Chondrocyte (in vitro differentiated cells): ENCODE measurements around the gene PSMB2. TPM values are rescaled to one million over a fixed set of nuclear protein-coding genes. Genes with fewer than 3 reads are reported as not detected.

Source experiments
- DNase-seq: peaks from one replicate; pipeline ENCODE4 v3.0.0; 2021; ENCODE audit warnings: mixed read lengths, low spot score
- H3K27ac Mint-ChIP-seq: one replicate; pipeline ENCODE4 v1.8.0; 2021; ENCODE audit warnings: mild to moderate bottlenecking, moderate library complexity, mixed read lengths; ENCODE audit not compliant: unreplicated experiment
- H3K27me3 Mint-ChIP-seq: 2 replicates; pipeline ENCODE4 v1.8.0; 2021; ENCODE audit warnings: low read depth, mixed read lengths
- H3K36me3 Mint-ChIP-seq: 2 replicates; pipeline ENCODE4 v1.8.0; 2021; ENCODE audit warnings: low read depth, mixed read lengths
- H3K4me1 Mint-ChIP-seq: 2 replicates; pipeline ENCODE4 v1.8.0; 2021; ENCODE audit warnings: low read depth, mild to moderate bottlenecking, mixed read lengths
- H3K4me3 Mint-ChIP-seq: one replicate; pipeline ENCODE4 v1.8.0; 2021; ENCODE audit warnings: mild to moderate bottlenecking, moderate library complexity, mixed read lengths; ENCODE audit not compliant: unreplicated experiment
- H3K9me3 Mint-ChIP-seq: 2 replicates; pipeline ENCODE4 v1.8.0; 2021; ENCODE audit warnings: low read depth, mixed read lengths
- total RNA-seq: library from RNA; stranded (reverse); gene quantifications from 3 replicates; pipeline ENCODE4 v1.2.1, GENCODE V29; 2021
- TF ChIP-seq, protein P1 (sequence below): fragments of 200-600 bp; sonication (generic); IDR thresholded peaks from 2 replicates; pipeline ENCODE4 v1.5.0; 2021; ENCODE audit warnings: antibody characterized with exemption, mild to moderate bottlenecking, moderate library complexity

PSMB2 gene
- total RNA-seq, 1 donor from 2014 or later, result 58.9 TPM

DNA sequence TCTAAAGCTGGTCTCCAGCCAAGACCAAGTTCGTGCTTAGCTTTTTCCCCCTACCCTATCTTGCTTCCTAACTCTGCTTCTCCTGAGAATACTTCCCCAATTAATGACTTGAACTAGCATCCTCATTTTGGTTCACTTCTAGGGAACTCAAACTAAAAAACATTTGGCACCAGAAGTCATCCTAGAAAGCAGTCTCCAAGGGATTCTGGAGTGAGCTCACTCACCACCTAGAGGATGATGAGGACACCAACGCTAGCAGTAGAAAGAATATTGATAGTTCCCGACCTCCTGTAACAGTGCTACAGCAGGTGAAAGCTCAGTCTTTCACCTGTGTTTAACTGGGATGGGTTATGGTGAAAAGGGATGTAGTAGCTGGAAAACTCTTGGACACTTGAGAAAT lies 4.7 kb upstream of the PSMB2 start:
- H3K9me3 Mint-ChIP-seq, result no peaks in the 10 kb centered on the region
- no peak for DNase-seq
- H3K36me3 Mint-ChIP-seq, result peaks cover 5% of the 10 kb centered on the region
- H3K4me3 Mint-ChIP-seq, result no peak overlapping the region
- peaks cover 37% of the 10 kb centered on the region for H3K27me3 Mint-ChIP-seq
- TF ChIP-seq, protein P1, sequence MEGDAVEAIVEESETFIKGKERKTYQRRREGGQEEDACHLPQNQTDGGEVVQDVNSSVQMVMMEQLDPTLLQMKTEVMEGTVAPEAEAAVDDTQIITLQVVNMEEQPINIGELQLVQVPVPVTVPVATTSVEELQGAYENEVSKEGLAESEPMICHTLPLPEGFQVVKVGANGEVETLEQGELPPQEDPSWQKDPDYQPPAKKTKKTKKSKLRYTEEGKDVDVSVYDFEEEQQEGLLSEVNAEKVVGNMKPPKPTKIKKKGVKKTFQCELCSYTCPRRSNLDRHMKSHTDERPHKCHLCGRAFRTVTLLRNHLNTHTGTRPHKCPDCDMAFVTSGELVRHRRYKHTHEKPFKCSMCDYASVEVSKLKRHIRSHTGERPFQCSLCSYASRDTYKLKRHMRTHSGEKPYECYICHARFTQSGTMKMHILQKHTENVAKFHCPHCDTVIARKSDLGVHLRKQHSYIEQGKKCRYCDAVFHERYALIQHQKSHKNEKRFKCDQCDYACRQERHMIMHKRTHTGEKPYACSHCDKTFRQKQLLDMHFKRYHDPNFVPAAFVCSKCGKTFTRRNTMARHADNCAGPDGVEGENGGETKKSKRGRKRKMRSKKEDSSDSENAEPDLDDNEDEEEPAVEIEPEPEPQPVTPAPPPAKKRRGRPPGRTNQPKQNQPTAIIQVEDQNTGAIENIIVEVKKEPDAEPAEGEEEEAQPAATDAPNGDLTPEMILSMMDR, result peak; percentile 19
- H3K4me1 Mint-ChIP-seq, result peaks cover 8% of the 10 kb centered on the region
- no peak overlapping the region for H3K27ac Mint-ChIP-seq

DNA sequence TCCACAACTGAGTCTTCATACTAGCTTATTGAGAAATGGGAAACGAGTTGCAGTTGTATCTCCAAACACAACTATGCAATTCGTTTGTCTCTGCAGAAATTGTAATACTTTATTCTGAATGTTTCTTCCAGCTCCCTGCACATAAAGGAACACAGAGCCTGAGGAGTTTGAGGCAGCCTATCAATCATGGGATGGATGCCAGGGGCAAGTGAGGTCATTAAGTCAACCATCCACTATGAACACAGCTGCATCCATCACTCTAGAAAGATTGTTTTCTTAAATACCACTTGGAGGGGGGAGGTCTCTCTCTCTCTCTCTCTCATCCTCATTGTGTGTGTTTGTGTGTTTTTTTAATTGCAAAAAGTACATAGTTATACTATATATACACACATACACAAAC lies 2.9 kb upstream of the PSMB2 start:
- peaks cover 5% of the 10 kb centered on the region for H3K36me3 Mint-ChIP-seq

DNA sequence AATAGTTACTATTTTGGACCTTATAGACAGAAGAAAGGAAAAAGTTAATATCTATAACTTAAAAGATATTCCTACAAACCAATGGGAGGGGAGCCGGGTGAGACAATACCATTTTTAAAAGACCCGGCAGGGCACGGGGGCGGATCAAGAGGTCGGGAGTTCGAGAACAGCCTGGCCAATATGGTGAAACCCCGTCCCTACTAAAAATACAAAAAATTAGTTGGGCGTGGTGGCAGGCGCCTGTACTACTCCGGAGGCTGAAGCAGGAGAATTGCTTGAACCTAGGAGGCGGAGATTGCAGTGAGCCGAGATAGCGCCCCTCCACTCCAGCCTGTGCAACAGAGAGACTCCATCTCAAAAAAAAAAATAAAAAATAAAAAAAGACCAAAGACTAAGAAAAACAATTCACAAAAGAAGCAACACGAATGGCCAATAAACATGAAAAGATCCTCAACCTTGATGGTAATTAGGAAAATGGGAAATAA lies 1.2 kb upstream of the PSMB2 start:
- no peak for DNase-seq
- Mint-ChIP-seq H3K27me3 (peaks cover 20% of the 10 kb centered on the region), H3K4me1 (peaks cover 36% of the 10 kb centered on the region), H3K9me3 (peaks cover 4% of the 10 kb centered on the region), H3K4me3 (peak overlapping the region; percentile 100), H3K27ac (peak overlapping the region; percentile 100), H3K36me3 (peaks cover 5% of the 10 kb centered on the region)
- TF ChIP-seq, protein P1, result no peak

More for the DNA sequence above, 2.9 kb upstream of the PSMB2 start:
- Mint-ChIP-seq H3K27me3 (peaks cover 23% of the 10 kb centered on the region), H3K9me3 (peaks cover 4% of the 10 kb centered on the region), H3K4me1 (peaks cover 21% of the 10 kb centered on the region), H3K27ac (no peak overlapping the region), H3K4me3 (no peak overlapping the region)
- DNase-seq, result no peak
- TF ChIP-seq, protein P1, result no peak

DNA sequence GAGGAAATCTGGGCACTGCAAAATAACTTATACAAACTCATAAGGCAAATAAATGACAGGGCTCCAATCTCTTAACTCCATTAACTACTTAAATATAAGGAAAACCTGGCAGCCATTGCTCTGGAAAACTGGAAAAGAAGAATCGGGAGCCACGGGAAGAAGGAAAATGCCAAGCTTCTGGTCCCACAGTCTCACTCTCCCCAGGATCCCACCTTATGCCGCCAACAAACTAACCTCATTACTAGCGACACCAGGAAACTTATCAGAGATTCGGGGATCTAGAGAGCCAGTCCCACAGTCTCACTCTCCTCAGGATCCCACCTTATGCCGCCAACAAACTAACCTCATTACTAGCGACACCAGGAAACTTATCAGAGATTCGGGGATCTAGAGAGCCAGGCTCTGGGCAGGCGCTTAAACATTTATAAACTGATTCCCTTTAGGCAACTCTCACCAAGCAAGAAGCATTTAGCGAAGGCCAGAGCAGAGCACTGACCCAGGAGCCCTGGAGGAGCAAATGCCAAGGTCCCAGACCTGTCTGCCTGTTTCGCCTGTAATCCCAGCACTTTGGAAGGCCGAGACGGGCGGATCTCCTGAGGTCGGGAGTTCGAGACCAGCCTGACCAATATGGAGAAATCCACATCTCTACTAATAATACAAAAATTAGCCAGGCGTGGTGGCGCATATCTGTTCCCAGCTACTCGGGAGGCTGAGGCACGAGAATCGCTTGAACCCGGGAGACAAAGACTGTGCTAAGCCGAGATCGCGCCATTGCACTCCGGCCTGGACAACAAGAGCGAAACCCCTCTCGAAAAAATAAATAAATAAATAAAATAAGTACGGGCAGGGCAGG lies 720 bp downstream of the PSMB2 start:
- no peak for DNase-seq
- TF ChIP-seq, protein P1, result no peak
- Mint-ChIP-seq H3K27ac (peak overlapping the region; percentile 100), H3K27me3 (peaks cover 4% of the 10 kb centered on the region), H3K4me3 (peak overlapping the region; percentile 100), H3K9me3 (peaks cover 4% of the 10 kb centered on the region), H3K4me1 (peaks cover 48% of the 10 kb centered on the region), H3K36me3 (peaks cover 5% of the 10 kb centered on the region)

DNA sequence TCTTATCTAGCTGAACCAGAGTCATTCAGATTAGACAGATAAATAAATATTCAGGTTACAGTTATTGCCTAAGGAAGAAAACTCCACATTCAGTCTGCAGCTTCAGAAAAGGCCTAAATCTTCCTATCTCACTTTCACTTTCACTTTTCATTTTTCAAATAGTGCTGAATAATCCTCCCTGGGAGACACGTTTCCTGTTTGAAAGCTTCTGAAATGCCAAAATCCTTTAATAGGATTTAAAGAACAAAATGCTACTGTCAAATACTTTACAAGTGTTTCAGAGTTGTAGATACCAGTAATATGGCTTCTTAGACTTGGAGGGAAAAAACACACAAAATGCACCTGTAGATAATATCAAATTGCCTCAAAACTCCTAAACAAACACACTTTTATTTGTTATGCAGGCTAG lies 3.9 kb downstream of the PSMB2 start:
- H3K27ac Mint-ChIP-seq, result peak overlapping the region; percentile 86
- peaks cover 9% of the 10 kb centered on the region for H3K36me3 Mint-ChIP-seq
- H3K9me3 Mint-ChIP-seq, result peaks cover 4% of the 10 kb centered on the region
- no peak for DNase-seq
- peak overlapping the region; percentile 66 for H3K4me3 Mint-ChIP-seq
- H3K4me1 Mint-ChIP-seq, result peaks cover 58% of the 10 kb centered on the region
- TF ChIP-seq, protein P1, result no peak
- H3K27me3 Mint-ChIP-seq, result no peaks in the 10 kb centered on the region
